HepG2 (cell line): Measurements from ENCODE around the gene MRNIP. TPM values are rescaled to one million over a fixed set of nuclear protein-coding genes. Genes with fewer than 3 reads are reported as not detected.

Source experiments
- ARNT2 ChIP-seq: sonication (generic); formaldehyde crosslinking; IDR thresholded peaks from 2 replicates; pipeline ENCODE4 v1.8.0; 2022; ENCODE audit warnings: mild to moderate bottlenecking, low read depth, missing genetic modification reagents, moderate library complexity
- BRCA1 ChIP-seq: sonication (generic); formaldehyde crosslinking; IDR thresholded peaks from 2 replicates; pipeline ENCODE4 v1.4.0; 2020; ENCODE audit warnings: missing genetic modification reagents
- ELF3 ChIP-seq: IDR thresholded peaks from 2 replicates; pipeline ENCODE4 v1.6.1; 2016; ENCODE audit warnings: missing genetic modification reagents, missing compliant biosample characterization
- GABPB1 ChIP-seq: IDR thresholded peaks from 2 replicates; pipeline ENCODE4 v1.6.1; 2016; ENCODE audit warnings: mild to moderate bottlenecking, missing genetic modification reagents, moderate library complexity, missing compliant biosample characterization
- MAFG ChIP-seq: sonication (generic); formaldehyde crosslinking; IDR thresholded peaks from 2 replicates; pipeline ENCODE4 v1.5.1; 2020; ENCODE audit warnings: mild to moderate bottlenecking, missing genetic modification reagents
- MYC ChIP-seq: sonication (generic); formaldehyde crosslinking; IDR thresholded peaks from 2 replicates; pipeline ENCODE4 v1.9.0; 2021; ENCODE audit warnings: missing genetic modification reagents, borderline replicate concordance
- MZF1 ChIP-seq: sonication (generic); formaldehyde crosslinking; IDR thresholded peaks from 2 replicates; pipeline ENCODE4 v1.8.1; 2023; ENCODE audit warnings: mild to moderate bottlenecking, missing genetic modification reagents, borderline replicate concordance
- PRDM10 ChIP-seq: sonication (generic); formaldehyde crosslinking; IDR thresholded peaks from 2 replicates; pipeline ENCODE4 v1.4.0; 2020; ENCODE audit warnings: low read depth, missing genetic modification reagents
- SMAD3 ChIP-seq: sonication (generic); formaldehyde crosslinking; IDR thresholded peaks from 2 replicates; pipeline ENCODE4 v1.4.0; 2020; ENCODE audit warnings: missing genetic modification reagents
- TAF1 ChIP-seq: sonication (generic); formaldehyde crosslinking; IDR thresholded peaks from 2 replicates; pipeline ENCODE4 v1.4.0; 2020; ENCODE audit warnings: missing genetic modification reagents
- TAF15 ChIP-seq: fragments of 200-400 bp; formaldehyde crosslinking; IDR thresholded peaks from one replicate; pipeline ENCODE4 v1.6.1; 2018; ENCODE audit warnings: mild to moderate bottlenecking, low read depth, low read length; ENCODE audit not compliant: poor library complexity, severe bottlenecking
- YEATS4 ChIP-seq: sonication (generic); formaldehyde crosslinking; IDR thresholded peaks from 2 replicates; pipeline ENCODE4 v1.4.0; 2020; ENCODE audit warnings: missing genetic modification reagents, borderline replicate concordance
- ZBTB2 ChIP-seq: sonication (generic); formaldehyde crosslinking; IDR thresholded peaks from 2 replicates; pipeline ENCODE4 v1.8.0; 2022; ENCODE audit warnings: low read depth, missing genetic modification reagents
- ZMAT3 ChIP-seq: sonication (generic); formaldehyde crosslinking; conservative IDR thresholded peaks from 2 replicates; pipeline ENCODE4 v1.7.0; 2021; ENCODE audit warnings: missing genetic modification reagents
- ZNF142 ChIP-seq: sonication (generic); formaldehyde crosslinking; IDR thresholded peaks from 2 replicates; pipeline ENCODE4 v1.4.0; 2020; ENCODE audit warnings: missing genetic modification reagents
- ZNF546 ChIP-seq: sonication (generic); formaldehyde crosslinking; conservative IDR thresholded peaks from 2 replicates; pipeline ENCODE4 v1.8.1; 2023; ENCODE audit warnings: mild to moderate bottlenecking, missing genetic modification reagents
- ZNF709 ChIP-seq: sonication (generic); formaldehyde crosslinking; IDR thresholded peaks from 2 replicates; pipeline ENCODE4 v1.5.0; 2020; ENCODE audit warnings: mild to moderate bottlenecking, missing genetic modification reagents
- ZNF891 ChIP-seq: sonication (generic); formaldehyde crosslinking; IDR thresholded peaks from 2 replicates; pipeline ENCODE4 v1.5.0; 2020; ENCODE audit warnings: mild to moderate bottlenecking, missing genetic modification reagents
- polyA plus RNA-seq, 8 experiments: library from polyadenylated mRNA; depleted of rRNA in 3 of 8; stranded (reverse) in 7 of 8; unstranded in 1 of 8; fragments of >200 nt; fragmentation: Illumina TruSeq in 4 of 8; extraction: Trizol in 4 of 8; gene quantifications; 2 replicates each; pipeline versions ENCODE4 v1.2.1 to v1.2.3, GENCODE V29; 2011 to 2016; ENCODE audit warnings: low read depth in 4 of 8, missing spikeins in 1 of 8, mixed read lengths in 1 of 8; ENCODE audit not compliant: insufficient read depth in 1 of 8
- total RNA-seq, 5 experiments: library from RNA; depleted of rRNA; stranded (reverse); fragments of >200 nt; fragmentation: Illumina TruSeq; extraction: Trizol; gene quantifications; 2 replicates each; pipeline ENCODE4 v1.2.3, GENCODE V29; 2016; ENCODE audit warnings: low read depth in 1 of 5

The MRNIP gene
- total and polyA plus RNA-seq, 2 of the 13 experiments (the other 11 are each of a cell fraction or from before 2014, with no cell fraction given): 15.5 to 34.1 TPM

GRCh38 chr5:179907556-179908324, 49.1 kb upstream of the MRNIP start, which contains the start of gene TBC1D9B (continued):
- peak; percentile 59; the same call in 1 of the 2 replicates for TF ChIP-seq ZNF142 (CRISPR knock-in tag)
- no peak for TF ChIP-seq MZF1 (CRISPR knock-in tag)
- no peak for TF ChIP-seq SMAD3 (CRISPR knock-in tag)
- TF ChIP-seq ZBTB2: peak; percentile 75; the same call in 1 of the 2 replicates
- no peak for TF ChIP-seq MAFG (CRISPR knock-in tag)
- no peak for TF ChIP-seq PRDM10 (CRISPR knock-in tag)
- TF ChIP-seq ZNF891 (CRISPR knock-in tag): no peak
- peak; percentile 34; the same call in 1 of the 2 replicates for TF ChIP-seq TAF1
- TF ChIP-seq ZMAT3 (CRISPR knock-in tag): peak; percentile 46; the same call in 1 of the 2 replicates
- peak; percentile 63; the same call in 1 of the 2 replicates for TF ChIP-seq ELF3 (CRISPR knock-in tag)
- no peak for TF ChIP-seq TAF15
- peak; percentile 15; the same call in 1 of the 2 replicates for TF ChIP-seq ZNF546 (CRISPR knock-in tag)
- no peak for TF ChIP-seq BRCA1 (CRISPR knock-in tag)
- peak; percentile 43; the same call in 1 of the 2 replicates for TF ChIP-seq MYC (CRISPR knock-in tag)
- TF ChIP-seq ZNF709 (CRISPR knock-in tag): 0 out of 2 replicates have a peak, but pooled peaks have one; percentile 36
- TF ChIP-seq ARNT2: peak; percentile 48; the same call in 1 of the 2 replicates
- peak; percentile 71; the same call in 1 of the 2 replicates for TF ChIP-seq GABPB1 (CRISPR knock-in tag)
- TF ChIP-seq YEATS4 (CRISPR knock-in tag): peak; percentile 67; the same call in 1 of the 2 replicates
